SIG-M5 (cell line): Measurements from ENCODE around the gene UGT1A8.
"Not testable (repeated sequence)": the region's sequence is repeated elsewhere in the genome, so short reads cannot be mapped to it uniquely, and the experiment has no call there.

ENCODE experiments used
- DNase-seq: peaks from one replicate; lab custom pipeline; 2025; lab: John Stamatoyannopoulos, UW

Gene UGT1A8

DNA sequence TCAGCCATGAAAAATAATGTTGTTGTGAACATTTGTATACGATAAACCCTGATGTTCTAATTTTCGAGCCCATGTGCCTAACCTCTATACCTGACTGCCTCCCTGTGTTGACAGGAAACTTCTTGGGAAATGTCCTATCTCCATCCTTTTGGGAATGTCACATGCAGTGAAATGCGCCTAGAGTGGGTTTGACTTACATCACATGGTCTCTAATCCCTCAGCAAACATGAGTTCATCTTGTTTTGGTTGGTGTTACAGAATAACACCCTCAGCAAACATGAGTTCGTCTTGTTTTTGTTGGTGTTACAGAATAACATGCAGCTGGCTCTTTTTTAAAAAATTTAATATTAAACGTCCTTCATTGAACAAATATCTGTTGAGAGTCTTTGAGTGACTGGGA is 70.9 kb downstream of the UGT1A8 start:
- DNase-seq: no peak

DNA sequence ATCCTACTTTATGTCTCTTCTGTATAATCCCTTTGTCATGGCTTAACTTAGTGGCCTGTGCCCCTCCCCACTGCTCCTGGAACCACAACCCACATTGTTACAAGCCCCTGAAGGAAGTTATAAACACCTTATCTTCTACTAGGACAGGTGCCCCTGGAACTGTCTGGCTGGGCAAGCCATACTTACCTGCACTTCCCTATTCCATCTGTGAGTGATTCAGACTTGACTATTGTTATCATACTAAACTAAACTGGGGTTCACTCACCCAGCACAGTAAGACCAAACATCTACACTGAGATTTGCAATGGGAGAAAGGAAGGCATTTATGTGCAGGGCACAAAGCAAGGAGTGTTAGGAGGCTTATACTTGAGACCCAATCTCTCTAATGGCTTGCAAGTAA is 71.6 kb downstream of the UGT1A8 start:
- no peak for DNase-seq

GRCh38 chr2:233689501-233689900 is 72.1 kb downstream of the UGT1A8 start:
- no peak for DNase-seq

GRCh38 chr2:233690444-233690843 is 73.0 kb downstream of the UGT1A8 start:
- no peak for DNase-seq

DNA sequence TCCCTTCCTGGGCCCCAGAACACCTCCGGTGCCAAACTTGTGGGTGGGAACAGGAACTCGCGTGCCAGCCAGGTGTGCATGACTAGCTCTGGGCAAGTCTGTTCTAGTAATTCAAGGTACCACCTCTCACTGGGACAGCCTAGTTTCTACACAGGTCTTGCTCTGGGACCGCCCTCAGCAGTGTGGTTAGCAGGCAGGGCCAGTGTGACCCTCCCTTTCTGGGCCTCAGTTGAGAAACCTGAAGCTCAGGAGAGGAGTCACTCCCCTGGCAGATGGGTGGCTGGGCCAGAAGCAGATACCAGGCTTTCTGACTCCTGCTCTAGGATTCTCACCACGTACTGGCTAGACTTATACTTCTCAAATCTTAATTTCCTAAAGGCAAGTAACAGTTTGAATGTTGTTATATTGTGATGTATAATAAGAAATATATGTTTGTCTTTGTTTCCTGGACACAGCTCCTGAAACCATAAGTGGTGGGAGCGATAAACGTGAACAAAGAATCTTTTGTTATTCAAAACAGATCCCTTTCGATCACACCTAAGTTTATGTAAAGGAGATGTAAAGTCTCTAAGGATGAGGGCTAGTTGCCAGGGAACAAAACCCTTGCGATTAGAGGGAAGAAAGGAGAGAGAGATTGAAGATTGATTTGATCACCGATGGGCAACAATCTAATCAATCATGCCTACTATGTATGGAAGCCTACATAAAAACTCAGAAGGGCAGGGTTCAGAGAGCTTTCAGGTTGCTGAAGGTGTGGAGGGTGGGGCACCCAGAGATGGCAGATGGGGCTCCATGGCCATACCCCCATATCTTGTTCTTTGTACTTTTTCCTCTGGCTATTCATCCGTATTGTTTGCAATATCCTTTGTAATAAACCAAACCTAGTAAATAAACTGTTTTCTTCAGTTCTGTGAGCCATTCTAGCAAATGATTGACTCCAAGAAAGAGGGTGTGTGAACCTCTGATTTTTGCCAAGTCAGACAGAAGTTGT is 74.3 kb downstream of the UGT1A8 start:
- no peak for DNase-seq

DNA sequence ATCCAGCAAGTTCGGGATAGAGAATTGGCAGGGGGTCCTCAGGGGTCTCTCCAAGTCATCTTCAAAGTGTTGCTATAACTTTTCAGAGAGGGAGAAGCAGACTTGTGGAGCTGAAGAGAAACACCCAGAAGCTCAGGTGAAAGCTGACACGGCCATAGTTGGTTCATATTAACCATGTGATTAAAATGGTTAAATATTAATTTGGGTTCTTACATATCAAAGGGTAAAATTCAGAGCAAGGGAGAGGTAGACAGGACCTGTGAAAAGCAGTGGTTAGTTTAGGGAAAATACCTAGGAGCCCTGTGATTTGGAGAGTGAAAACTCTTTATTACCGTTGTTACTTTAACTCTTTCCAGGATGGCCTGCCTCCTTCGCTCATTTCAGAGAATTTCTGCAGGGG is 75.2 kb downstream of the UGT1A8 start, which contains the start of gene UGT1A6:
TSS of gene UGT1A6 (plus strand) at position 243 of the 400 bp plus-strand sequence. CDS start at position 358, 115 bp downstream.
- DNase-seq: no peak

DNA sequence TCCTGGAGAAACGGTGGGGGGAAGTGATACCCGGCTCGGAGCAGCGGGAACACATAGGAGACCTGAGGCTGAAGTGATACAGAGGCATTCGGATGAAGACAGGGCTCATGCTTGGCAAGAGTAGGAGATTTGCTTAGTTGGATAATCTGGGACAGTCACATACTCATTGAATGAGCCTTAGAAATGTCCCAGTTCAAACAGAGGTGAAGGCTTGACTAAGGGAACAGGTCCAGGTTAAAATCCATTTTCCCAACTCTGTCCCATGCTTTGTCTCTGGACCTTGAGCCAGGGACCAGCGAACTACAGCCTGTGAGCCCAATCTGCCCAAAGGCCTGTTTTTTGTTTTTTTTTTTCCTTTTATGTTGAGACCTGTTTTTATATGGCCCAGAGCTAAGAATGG is 76.5 kb downstream of the UGT1A8 start:
- no peak for DNase-seq

GRCh38 chr2:233698740-233699139 is 81.3 kb downstream of the UGT1A8 start:
- DNase-seq: no peak

DNA sequence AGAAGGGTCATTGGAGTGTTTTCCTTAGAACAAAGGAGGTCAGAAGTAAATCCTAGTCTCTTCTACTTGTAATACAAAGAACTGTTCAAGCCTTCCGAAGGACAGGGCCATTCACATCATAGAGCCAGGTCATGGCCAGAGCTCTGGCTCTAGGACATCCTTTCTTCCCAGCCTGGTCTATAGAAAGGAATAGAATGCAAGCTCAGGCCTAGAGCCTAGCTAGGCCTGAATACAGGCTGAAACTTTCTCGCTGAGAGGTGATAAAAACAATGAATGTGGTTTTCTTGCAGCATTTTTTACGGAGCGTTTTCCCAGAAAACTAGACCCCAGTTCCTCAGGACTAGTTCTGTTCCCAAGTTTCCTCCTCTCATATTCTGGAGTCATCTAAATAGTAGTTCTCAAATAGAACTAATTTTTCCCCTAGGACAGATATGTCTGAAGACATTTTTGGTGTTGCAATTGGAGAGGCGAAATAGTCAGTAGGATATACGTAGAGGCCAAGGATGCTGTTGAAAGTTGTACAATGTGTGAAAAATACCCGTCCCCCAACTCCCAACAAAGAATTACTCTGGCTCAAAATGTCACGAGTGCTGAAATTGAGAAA is 82.1 kb downstream of the UGT1A8 start:
- no peak for DNase-seq

- no peak for DNase-seq
These were observed 82.7 kb downstream of the UGT1A8 start for GRCh38 chr2:233700028-233700635.

GRCh38 chr2:233700842-233701241 is 83.4 kb downstream of the UGT1A8 start:
- DNase-seq: not testable (repeated sequence)

DNA sequence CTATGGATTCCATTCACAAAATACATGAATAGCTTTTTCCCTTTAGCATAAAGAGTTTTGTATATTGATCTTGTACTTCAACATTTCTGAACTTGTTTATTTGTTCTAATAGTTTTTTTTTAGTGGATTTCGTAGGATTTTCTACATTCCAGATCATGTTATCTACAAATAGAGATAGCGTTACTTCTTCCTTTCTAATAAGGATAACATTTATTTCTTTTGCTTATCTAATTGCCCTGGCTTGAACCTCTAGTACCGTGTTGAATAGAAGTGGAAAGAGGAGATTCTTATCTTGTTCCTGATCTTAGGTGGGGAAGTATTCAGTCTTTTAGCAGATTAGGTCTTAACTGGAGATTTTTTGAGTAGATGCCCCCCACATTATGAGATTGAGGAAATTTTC is 84.8 kb downstream of the UGT1A8 start:
- no peak for DNase-seq

DNA sequence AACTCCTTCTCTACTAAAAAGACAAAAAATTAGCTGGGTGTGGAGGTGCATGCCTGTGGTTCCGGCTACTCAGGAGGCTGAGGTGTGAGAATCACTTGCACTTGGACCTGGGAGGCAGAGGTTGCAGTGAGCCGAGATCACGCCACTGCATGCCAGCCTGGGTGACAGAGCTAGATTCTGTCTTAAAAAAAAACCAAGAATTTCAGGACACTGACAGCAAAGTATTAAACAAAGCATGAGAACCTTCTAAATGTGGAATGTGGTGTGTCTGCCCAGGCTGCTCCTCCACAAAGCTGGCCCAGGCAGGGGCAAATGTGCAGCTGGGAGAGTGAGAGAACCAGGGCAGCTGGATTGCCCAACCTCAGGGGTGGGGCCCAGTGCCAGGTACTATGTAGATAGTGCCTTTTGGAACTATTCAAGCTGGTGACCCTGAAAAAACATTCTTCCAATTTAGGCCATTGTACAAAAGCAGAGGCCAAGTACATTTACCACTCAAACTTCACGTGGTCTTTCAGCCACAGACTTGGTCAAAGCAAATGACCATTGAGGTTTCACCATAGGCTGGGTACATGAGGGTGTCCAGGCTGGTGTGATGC is 88.6 kb downstream of the UGT1A8 start:
- DNase-seq: no peak

GRCh38 chr2:233706720-233707119 is 89.3 kb downstream of the UGT1A8 start:
- no peak for DNase-seq

DNA sequence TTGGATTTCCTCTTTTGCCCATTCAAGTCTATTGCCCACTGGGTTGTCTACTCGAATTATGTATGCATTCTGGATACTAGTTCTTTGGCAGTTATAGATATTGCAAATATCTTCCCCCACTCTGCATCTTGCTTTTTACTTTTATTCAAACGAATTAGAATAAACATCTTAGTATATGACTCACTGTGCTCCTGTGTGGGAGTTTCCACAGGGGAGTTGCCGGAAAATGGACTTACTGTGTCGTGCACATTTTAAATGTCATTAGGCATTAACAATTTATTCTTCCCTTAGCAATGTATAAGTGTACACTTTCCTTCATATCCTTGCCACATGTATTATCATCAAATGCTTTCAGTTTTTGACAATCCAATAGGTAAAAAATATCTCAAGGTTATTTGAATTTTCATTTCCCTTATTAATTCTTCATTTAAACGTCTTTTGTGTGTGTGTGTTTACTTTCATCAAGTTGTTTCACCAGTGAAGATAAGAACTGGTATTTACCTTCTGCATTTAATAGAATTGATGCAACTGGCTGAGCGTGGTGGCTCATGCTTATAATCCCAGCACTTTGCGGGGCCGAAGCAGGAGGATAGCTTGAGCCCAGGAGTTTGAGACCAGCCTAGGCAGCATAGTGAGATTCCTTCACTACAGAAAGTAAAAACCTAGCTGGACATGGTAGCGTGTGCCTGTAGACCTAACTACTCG is 90.7 kb downstream of the UGT1A8 start:
- DNase-seq: no peak

DNA sequence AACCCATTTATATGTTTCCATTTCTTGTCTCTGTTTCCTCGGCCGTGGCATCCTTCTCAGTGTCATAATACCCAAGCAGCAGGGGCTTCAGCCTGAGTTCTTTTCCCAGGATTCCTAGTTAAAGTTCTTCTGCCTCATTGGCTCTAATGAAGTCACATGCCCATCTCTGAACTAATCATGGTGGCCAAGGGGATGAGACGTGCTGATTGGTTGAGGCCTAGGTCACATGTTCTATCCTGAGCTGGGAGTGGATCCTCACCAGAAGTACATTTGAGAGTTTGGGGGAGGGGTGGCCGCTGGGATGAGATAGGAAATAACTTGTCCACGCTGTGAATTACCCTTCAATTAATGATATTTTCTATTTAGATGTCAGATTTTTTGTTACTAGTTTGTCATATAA is 91.5 kb downstream of the UGT1A8 start:
- DNase-seq: no peak

GRCh38 chr2:233711312-233712008 is 94.0 kb downstream of the UGT1A8 start:
- DNase-seq: no peak

DNA sequence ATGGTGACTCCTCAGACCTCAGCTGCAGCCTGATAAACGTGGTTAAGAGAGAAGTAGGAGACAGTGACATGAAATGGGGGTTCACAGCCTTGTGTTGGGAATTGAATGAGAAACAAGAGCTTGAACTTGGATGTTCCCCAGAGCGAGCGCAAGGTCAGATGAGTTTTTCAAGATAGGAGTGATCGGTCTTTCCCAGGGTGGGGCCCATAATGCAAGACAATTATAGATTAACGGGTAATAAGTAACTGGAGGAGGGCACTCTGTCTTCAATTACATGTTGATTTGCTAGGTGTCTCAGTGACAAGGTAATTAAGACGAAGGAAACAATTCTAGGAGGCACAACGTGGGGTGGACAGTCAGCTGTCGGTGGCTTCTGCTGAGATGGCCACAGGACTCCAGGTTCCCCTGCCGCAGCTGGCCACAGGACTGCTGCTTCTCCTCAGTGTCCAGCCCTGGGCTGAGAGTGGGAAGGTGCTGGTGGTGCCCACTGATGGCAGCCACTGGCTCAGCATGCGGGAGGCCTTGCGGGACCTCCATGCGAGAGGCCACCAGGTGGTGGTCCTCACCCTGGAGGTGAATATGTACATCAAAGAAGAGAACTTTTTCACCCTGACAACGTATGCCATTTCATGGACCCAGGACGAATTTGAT is 95.3 kb downstream of the UGT1A8 start, which contains the start of gene UGT1A5:
TSS of gene UGT1A5 (plus strand) at position 297 of the 651 bp plus-strand sequence. CDS start at position 382, 85 bp downstream.
- no peak for DNase-seq

GRCh38 chr2:233713262-233713615 is 95.8 kb downstream of the UGT1A8 start:
- no peak for DNase-seq

DNA sequence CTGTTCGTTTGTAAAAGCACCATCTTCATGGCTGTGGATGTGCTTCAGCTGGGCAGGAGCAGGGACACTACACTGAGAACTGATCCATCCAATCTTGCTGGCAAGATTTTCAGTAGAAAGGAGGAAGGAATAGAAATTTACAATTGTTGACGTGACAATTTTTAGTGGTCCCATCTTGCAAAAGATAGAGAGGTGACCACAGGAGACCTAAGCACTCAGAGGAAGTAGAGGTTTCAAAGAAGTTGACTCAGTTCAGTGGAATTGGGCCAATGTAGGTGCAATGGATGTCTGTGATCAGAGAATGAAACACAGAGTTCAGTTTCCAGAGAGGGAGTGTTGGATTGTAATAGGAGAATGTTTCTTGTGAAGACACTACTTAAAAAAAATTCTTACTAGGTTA is 96.7 kb downstream of the UGT1A8 start:
- no peak for DNase-seq

DNA sequence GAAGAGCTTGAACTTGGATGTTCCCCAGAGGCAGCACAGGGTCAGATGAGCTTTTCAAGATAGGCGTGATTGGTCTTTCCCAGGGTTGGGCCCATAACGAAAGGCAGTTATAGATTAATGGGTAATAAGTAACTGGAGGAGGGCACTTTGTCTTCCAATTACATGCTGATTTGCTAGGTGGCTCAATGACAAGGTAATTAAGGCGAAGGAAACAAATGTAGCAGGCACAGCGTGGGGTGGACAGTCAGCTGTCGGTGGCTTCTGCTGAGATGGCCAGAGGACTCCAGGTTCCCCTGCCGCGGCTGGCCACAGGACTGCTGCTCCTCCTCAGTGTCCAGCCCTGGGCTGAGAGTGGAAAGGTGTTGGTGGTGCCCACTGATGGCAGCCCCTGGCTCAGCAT is 101.1 kb downstream of the UGT1A8 start, which contains the start of gene UGT1A4:
TSS of gene UGT1A4 (plus strand) at position 185 of the 400 bp plus-strand sequence. CDS start at position 270, 85 bp downstream.
- no peak for DNase-seq
